GM19043 (cell line): ENCODE data around the gene GNS.
"Not testable (repeated sequence)": the region's sequence is repeated elsewhere in the genome, so short reads cannot be mapped to it uniquely, and the experiment has no call there.

Experiments
- ATAC-seq: cut with Tn5 transposase; IDR thresholded peaks from one replicate; pipeline ENCODE4 v1.9.1; 2021; ENCODE audit warnings: low read depth; ENCODE audit not compliant: unreplicated experiment

GNS gene

DNA sequence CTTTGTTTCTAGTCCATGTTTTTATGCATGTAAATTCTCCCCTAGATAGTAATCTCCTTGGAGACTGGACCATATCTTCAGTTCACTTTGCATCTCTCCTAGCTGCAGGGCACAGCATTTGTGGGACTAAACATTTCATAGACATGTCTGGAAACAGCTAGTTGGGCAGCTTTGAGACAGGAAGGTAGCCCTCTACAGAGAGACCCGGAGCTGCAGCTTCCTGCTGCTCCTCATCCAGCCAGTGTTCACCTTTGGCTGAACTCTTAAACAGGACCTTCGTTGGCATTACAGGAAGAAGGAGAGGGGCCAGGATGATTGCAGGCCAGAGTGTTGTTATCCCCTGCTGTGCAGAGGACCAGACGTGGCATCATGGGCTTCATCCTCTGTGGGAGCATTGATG is 52.9 kb downstream of the GNS start:
- no peak for ATAC-seq

DNA sequence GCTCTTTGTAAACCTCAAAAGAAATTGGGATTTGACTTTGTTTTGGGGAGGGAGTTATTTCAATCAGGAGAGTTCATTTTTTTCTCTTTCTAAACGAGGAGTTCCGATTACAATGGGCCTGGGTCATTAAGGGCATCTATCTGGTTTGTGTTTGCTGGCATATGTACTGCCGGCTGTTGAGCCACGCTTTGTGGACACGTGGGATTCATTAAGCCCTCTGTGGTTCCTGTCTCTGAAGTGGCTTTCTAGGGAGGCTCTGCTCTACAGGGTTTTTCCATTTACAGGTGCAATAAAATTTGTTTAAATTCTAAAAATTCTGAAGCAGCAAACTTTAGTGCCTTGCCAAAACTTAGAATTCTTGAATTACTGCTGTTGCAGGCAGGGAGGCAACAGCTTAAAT is 57.9 kb downstream of the GNS start:
- ATAC-seq = no peak

DNA sequence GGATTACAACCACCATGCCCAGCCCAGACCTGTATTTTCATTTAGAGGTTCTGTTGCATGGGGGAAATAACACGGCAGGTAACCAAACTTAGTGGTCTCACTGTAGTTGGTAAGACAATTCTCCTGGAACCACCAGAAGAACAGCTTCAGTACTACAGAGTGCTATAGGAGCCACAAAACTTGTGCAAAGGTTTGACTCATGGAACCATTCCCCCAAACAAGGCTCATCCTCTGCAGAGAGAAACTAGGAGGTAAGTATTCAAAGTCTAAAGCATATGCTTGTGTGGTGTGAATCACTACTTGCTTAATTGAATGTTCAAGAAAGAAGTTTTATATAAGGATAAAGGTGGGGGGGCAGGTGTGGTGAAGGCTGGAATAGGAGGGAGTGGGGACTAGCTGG is 58.7 kb downstream of the GNS start:
- no peak for ATAC-seq

DNA sequence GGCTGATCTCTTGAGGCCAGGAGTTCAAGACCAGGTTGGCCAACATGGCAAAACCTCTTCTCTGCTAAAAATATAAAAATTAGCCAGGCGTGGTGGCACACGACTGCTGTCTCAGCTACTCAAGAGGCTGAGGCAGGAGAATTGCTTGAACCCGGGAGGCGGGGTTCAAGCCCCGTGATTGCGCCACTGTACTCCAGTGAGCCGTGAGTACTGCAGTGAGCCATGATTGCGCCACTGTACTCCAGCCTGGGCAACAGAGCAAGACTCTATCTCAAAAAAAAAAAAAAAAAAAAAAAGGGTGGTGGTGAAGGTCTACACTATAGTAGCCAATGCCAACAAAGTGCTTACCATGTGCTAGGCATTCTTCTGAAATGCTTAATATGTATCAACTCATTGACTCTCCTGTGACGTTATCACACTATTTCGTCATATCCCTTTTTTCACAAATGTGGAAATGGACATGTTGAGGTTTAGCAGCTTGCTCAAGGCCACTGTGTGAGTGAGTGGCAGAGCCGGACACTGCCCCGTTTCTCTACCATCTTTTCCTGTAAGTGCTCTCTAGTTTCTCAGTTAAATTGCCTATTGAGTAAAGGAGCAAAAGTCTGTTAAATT is 59.6 kb downstream of the GNS start:
- no peak for ATAC-seq

DNA sequence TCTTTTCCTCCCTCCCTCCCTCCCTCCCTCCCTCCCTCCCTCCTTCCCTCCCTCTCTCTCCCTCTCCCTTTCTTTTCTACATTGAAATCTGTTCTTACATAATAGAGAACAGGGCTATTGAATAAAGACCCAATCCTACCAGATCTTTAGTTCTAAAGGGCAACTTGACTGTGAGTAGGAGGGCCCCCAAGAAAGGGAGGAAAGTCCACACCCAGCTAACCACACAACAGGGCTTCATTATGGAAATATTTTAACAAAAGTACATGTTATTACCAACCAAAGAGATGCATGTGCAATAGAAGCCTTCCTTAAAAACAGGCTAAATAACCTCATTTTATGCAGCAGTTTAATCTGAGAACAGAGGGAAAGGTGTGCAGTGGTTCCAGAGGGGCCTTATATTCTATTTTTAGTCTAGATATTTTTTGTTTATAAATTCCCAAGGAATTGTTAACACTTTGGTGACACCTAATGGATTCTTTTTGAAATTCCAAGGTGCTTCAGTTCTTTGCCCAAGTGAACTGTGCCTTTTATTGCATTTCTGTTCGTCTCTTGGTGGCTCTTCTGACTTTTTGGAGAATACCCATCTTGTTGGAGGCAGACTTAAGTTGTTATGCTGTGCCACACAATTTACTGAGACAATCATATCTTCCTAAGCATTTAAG is 63.0 kb downstream of the GNS start:
- ATAC-seq = no peak

DNA sequence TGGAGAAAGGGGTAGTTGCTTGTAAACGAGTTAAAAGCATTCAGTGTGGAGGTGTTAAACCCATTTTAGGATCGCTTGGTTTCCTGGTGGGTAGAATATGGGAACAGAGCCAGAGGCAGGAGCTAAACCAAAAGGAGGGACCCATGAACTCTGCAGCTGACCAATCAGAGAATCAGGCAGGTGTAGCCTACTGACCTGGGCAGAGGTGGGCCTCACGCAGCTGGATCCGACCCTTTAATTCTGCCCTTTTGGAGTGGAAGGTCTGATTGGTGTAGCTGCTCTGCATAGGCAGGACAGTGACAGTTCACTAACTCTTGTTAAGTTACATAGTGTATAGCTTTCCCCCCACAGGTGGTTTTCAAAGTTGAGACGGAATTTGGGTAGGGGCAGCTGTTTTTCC is 63.7 kb downstream of the GNS start:
- ATAC-seq = no peak

DNA sequence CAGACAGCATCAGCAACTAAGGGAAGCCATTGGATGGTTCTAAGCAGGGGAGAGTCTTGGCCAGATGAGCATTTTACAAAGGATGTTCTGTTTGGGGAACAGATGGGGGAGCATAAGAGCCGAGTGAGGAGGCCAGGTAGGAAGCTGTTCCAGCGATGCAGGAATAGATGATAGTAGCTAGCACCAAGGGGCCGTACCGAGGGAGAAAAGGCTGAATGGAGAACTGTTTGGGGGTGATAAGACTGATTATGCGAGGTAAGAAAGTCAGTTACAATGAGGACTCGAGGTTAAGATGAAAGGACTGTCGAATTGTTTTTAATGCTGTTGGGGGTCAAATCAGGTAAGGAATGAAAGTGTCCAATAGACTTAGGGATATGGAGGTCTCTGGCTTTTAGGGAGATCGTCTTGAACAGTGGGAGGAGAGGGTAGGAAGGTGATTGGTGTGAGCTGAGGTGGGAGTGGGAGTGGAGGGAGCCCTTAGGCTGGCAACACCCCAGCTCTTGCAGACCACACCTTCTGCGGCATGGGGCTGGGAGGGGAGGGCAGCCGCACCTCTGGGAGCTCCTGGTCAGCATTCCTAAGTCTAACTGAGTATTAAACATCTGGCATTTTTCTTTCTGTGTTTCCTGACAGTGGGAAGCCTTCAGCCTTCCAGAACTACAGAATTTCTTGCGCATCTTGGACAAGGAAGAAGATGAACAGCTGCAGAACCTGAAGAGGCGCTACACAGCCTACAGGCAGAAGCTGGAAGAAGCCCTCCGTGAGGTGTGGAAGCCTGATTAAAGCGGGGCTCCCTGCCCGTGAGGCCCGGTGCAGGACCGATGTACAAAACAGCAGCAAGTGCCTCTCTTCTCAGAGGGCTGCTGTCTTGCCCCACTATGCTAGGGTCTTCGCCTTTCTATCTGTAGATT is 64.8 kb downstream of the GNS start:
- no peak for ATAC-seq

DNA sequence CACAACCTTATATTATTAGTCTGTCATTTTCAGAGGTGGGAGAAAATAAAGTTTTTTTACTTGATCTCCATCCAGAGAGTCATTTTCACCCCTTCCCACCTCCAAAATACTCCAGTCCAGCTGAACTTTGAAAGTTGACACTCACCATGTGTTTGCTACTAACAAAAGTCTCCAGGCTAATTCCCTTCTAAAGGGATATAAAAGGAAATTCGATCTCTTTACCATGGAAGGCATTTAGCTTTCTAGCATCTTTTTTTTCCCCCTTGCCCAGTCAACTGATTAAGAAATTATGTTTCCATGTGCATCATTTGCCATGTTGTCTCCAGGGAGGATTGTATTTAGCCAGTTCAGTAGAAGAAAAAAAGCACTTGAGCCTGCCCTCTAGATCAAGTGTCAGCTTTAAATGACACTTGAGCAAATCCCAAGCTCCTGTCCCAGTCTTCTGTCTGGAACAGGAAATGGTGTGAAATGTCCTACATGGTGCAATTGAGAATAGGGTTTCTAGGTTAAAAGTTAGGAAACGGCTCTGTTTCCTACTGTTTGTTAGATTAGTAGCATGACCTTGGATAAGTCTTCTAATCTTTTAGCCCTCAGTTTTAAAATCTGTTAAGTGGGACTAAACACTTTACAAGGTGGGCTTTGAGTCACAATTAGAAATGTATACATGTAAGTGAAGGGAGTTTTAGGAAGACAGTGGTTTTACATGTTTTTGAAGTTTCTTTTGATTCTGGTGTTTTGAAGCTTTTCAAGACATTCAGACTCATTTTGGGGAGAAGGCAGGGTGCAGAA is 67.2 kb downstream of the GNS start:
- ATAC-seq = no peak

DNA sequence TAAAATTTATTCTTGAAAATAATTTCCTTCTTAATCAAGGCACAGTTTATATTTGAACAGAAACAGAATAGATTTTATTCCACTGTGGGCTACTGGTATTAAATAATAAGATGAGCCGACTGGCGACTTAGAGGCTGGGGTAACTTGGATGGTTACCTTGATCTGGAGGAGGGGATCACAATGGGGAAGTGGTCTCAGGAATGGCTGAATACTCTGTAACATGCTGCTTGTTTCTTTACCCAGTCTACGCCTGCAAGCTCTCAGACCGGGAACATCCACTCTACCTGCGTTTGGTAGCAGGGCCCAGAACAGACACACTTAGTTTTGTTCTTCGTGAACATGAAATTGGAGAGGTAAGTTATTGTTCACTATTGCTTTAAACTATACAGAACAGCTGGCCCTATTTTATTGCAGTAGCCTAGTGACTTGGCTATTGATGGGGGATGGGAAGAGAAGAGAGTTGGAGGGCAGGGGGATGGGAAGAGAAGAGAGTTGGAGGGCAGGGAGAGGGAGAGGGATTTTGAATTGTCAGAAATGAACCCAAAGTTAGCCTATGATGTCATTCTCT is 67.9 kb downstream of the GNS start:
- ATAC-seq = no peak

DNA sequence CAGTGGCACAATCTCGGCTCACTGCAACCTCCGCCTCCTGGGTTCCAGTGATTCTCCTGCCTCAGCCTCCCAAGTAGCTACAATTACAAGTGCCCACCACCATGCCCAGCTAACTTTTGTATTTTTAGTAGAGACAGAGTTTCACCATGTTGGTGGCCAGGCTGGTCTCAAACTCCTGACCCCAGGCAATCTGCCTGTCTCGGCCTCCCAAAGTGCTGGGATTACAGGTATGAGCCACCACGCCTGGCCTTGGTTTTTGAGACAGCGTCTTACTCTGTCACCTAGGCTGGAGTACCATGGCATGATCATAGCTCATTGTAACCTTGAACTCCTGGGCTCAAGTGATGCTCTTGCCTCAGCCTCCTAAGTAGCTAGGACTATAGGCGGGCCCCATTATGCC is 69.0 kb downstream of the GNS start:
- ATAC-seq = not testable (repeated sequence)

DNA sequence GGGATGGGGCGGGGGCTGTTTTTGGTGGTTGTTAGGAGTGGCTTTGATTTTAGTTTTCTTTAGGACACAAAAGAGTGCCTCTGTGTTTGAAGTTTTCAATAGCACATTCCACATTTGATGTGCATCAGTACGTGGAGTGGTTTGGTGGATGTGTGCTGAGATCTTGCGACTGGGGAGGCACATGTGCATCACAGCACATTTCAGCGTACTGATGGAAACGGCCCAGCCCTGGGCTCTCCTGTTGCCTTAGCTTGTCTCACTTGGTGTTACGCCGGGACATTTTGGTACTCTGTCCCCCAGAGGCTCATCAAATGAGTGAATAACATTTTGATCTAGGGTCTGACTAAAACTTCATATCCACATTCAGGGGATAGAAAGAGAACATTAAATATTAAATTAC is 70.5 kb downstream of the GNS start:
- ATAC-seq = no peak

DNA sequence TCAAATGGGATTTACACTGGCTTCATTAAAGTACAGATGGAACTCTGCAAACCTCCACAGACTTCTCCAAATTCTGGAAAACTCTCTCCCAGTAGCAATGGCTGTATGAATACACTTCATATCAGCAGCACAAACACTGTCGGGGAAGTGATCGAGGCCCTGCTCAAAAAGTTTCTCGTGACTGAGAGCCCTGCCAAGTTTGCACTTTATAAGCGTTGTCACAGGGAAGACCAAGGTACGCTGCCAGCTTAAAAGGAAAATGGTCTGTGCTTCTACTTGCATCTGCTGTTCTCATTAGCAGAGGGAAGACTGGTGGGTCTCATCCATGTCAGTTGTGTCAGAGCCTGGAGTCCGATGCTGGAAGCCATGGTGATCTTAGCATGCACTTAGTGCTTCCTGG is 71.0 kb downstream of the GNS start:
- ATAC-seq = no peak

DNA sequence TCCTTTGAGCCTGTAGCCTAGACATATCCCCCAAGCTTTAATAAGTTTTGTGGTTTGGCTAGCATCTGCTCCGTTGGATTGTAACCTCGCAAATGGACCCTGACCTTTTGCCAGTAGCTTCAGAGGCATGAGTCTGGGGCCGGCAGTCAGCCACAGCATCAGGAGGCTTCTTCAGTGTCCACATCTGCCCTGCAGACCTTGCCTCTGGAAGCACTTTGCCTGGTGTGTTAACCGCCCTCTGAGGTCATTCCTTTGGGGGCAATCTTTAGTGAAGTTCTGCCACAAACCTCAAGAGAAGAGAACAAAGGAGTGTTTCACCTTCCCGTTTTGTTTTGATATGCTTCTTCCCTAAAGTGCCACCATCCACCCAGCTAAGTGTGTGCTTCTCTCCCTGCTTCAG is 71.4 kb downstream of the GNS start:
- ATAC-seq = no peak

DNA sequence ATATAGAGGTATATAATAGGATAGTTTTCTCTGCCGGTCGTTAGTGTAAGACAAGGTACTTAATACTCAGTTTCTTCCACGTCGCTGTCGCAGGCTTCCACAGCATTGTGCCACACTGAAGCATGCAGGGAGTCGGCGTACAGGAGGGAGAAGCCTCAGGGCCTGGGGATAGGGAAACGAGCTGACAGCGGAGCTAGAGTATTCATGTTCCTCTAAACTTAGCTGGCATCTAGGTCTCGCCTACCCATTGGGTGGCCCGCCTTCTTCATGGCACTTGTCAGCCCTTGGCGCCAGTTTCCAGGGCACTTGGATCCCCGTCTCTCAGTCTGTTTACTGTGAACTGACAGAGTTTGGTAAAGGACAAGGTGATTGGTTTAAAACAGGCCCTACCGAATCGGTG is 73.6 kb downstream of the GNS start:
- ATAC-seq = no peak

DNA sequence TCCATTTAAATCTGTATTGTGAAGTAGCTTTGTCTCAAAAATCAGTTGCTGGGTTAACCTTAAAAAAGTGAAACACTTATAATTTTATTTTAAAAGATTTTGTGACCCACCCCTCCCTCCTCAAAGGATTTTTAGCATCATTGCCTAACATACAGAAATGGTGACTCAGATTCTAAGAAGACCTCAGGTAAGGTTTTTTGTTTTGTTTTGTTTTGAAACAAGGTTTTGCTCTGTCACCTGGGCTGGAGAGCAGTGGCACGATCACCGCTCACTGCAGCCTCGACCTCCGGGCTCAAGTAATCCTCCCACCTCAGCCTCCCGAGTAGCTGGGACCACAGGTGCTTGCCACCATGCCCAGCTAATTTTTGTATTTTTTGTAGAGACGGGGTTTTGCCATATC is 74.2 kb downstream of the GNS start:
- no peak for ATAC-seq

DNA sequence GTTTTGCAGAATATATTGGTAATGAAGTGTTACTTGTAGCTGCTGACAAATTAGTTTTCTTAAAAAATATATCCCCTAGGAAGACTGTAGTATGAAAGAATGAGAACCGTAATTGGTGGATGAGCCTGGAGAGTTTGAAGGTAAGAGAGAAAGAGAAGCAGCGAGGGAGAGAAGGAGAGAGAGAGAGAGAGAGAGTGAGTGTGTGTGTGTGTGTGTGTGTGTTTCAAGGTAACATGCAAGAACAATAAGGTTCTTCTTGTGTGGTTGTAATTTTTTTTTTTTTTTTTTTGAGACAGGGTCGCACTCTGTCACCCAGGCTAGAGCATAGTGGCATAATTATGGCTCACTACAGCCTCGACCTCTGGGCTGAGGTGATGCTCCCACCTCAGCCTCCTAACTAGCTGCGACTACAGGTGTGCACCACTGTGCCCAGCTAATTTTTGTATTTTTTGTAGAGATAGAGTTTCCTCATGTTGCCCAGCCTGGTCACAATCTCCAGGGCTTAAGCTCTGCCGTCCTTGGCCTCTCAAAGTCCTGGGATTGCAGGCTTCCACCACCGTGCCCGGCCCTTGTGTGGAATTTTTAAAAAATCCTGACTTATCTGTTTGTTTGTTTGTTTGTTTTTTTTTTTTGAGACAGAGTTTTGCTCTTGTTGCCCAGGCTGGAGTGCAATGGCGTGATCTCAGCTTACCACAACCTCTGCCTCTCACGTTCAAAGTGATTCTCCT is 75.2 kb downstream of the GNS start:
- no peak for ATAC-seq

DNA sequence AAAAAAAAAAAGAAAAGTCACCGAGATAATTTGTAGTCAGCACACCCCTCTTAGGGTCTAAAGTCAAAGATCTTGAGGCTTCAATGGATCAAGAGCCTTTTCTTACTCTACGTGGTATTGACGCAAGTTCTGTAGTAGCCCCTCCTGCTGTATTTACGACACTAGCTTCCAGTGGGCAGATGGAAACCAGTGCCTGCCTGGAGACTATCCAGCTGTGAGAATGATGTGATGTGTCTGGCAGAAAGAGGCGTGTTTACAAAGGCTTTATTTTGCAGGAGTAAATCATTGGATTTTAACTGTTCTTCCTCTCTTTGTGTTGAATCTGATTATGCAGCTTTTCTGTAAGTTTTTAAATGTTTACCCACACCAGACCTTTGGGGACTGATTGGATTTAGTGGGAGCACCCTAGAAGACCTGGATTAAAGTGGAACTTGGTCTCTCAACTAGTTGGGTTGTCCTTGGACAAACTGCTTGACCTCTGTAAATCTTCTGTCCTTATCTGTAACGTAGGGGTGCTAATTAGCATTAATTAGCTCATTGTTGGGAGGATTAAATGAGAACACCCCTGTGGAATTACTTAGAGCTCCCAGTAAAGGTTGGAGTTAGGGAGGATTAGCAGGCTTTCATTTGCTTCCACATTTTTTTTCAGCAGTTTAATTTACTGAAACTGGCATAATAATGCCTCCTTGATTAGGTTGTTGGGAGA is 76.5 kb downstream of the GNS start:
- no peak for ATAC-seq

DNA sequence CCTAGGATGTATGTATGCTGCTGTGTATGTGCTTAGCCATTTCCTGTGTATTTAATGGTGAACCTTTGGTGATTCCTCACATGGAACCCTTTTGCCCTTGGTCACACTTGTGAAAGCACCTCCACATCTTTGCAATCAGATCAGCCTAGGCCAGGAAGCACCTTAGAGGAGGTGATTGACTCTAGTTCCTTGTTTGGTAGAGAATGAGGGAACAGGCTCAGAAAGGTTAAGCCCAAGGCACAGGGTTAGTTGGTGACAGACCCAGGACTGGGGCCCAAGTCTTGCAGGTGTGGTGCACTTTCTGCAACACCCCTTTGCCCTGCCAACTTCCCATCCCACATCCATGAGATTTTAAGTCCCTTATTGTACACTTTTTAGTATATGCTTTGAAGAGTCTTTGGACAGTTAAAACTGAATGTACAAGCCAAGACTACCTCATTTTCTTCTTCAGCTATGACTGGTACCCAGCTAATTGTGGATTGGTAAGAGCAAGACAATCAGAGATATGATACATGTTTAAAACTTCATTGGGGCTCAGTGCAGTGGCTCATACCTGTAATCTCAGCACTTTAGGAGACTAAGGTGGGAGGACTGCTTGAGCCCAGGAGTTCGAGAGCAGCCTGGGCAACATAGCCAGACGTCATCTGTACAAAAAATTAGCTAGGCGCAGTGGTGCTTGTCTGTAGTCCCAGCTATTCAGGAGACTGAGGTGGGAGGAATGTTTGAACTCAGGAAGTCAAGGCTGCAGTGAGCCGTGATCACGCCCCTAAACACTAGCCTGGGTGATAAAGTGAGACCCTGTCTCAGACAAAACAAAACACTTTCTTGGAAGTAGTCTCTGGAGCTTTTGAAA is 77.8 kb downstream of the GNS start:
- ATAC-seq = no peak
